BE2C (cell line): ENCODE measurements around the gene FAM180B.
"Not testable (repeated sequence)": the region's sequence is repeated elsewhere in the genome, so short reads cannot be mapped to it uniquely, and the experiment has no call there.

Experiments
- DNase-seq: peaks from one replicate; pipeline ENCODE4 v3.0.0-alpha.2; 2020
- H3K27me3 ChIP-seq: fragments of 250-450 bp; sonication (Bioruptor Pico); 2 replicates; pipeline ENCODE4 v1.5.1; 2020; ENCODE audit warnings: mild to moderate bottlenecking
- H3K36me3 ChIP-seq: fragments of 250-450 bp; sonication (Bioruptor Pico); 2 replicates; pipeline ENCODE4 v1.5.1; 2020; ENCODE audit warnings: mild to moderate bottlenecking
- H3K4me1 ChIP-seq: fragments of 250-450 bp; sonication (Bioruptor Pico); 2 replicates; pipeline ENCODE4 v1.5.1; 2020
- H3K4me3 ChIP-seq: 2 replicates; pipeline ENCODE4 v1.5.1; 2011; ENCODE audit warnings: low read depth, low read length
- H3K9me3 ChIP-seq: fragments of 250-450 bp; sonication (Bioruptor Pico); 2 replicates; pipeline ENCODE4 v1.5.1; 2020
- TF ChIP-seq, protein P1 (sequence below): IDR thresholded peaks from 2 replicates; pipeline ENCODE4 v1.5.1; 2012; ENCODE audit warnings: mild to moderate bottlenecking, low read depth, low read length

FAM180B gene

DNA sequence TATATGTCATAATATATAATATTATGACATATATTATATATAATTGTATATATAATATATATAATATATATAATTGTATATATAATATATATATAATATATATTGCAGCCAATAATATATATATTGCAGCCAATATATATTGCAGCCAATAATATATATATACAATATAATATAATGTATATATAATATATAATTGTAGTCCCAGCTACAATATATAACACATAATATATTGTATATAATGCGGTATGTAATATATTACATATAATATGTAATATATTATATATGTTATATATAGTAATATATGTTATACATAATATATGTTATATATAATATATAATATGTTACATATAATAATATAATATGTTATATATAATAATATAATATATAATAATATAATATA lies 27.8 kb upstream of the FAM180B start:
- DNase-seq = no peak
- Histone ChIP-seq H3K36me3 (no peaks in the 10 kb centered on the region), H3K9me3 (no peaks in the 10 kb centered on the region), H3K4me3 (no peak overlapping the region), H3K4me1 (no peaks in the 10 kb centered on the region), H3K27me3 (no peaks in the 10 kb centered on the region)
- TF ChIP-seq, protein P1, sequence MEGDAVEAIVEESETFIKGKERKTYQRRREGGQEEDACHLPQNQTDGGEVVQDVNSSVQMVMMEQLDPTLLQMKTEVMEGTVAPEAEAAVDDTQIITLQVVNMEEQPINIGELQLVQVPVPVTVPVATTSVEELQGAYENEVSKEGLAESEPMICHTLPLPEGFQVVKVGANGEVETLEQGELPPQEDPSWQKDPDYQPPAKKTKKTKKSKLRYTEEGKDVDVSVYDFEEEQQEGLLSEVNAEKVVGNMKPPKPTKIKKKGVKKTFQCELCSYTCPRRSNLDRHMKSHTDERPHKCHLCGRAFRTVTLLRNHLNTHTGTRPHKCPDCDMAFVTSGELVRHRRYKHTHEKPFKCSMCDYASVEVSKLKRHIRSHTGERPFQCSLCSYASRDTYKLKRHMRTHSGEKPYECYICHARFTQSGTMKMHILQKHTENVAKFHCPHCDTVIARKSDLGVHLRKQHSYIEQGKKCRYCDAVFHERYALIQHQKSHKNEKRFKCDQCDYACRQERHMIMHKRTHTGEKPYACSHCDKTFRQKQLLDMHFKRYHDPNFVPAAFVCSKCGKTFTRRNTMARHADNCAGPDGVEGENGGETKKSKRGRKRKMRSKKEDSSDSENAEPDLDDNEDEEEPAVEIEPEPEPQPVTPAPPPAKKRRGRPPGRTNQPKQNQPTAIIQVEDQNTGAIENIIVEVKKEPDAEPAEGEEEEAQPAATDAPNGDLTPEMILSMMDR = no peak

DNA sequence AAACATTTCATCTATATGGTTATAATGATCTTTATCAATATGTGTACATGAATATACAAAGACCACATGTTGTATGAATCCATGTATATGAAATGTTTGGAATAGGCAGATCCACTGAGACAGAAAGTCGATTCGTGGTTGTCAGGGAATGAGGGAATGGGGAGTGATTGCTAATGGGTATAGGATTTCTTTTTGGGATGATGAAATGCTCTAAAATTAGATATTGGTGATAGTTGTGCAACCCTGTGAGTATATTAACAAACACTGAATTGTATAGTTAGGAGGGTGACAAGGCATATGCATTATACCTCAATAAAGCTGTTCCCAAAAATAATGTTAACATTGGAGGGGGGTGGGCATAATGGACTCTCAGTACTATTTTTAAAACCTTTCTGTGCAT lies 26.1 kb upstream of the FAM180B start:
- no peaks in the 10 kb centered on the region for H3K9me3 ChIP-seq
- H3K36me3 ChIP-seq = no peaks in the 10 kb centered on the region
- H3K27me3 ChIP-seq = no peaks in the 10 kb centered on the region
- H3K4me3 ChIP-seq = no peak overlapping the region
- H3K4me1 ChIP-seq = no peaks in the 10 kb centered on the region
- TF ChIP-seq, protein P1 = no peak
- DNase-seq = no peak

DNA sequence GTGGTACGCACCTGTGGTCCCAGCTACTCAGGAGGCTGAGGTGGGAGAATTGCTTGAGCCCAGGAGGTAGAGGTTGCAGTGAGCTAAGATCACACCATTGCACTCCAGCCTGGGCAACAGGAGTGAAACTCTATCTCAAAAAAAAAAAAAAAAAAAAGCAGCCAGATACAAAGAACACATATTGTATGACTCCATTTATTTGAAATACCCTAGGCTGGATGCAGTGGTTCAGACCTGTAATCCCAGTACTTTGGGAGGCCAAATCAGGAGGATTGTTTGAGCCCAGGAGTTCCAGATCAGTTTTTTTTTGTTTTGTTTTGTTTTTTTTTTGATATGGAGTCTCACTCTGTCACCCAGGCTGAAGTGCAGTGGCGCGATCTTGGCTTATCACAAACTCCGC lies 24.1 kb upstream of the FAM180B start:
- not testable (repeated sequence) for DNase-seq, H3K27me3 ChIP-seq, H3K36me3 ChIP-seq, H3K4me1 ChIP-seq, H3K9me3 ChIP-seq, H3K4me3 ChIP-seq

DNA sequence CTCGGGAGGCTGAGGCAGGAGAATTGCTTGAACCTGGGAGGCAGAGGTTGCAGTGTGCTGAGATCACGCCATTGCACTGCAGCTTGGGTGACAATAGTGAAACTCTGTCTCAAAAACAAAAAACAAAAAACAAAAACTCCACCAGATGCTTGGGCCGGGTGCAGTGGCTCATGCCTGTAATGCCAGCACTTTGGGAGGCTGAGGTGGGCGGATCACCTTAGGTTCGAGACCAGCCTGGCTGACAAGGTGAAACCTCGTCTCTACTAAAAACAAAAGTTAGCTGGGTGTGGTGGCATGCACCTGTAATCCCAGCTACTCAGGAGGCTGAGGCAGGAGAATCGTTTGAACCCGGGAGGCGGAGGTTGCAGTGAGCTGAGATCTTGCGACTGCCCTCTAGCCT lies 22.1 kb upstream of the FAM180B start:
- H3K9me3 ChIP-seq, DNase-seq, H3K4me1 ChIP-seq, H3K36me3 ChIP-seq, H3K4me3 ChIP-seq, H3K27me3 ChIP-seq: not testable (repeated sequence)

DNA sequence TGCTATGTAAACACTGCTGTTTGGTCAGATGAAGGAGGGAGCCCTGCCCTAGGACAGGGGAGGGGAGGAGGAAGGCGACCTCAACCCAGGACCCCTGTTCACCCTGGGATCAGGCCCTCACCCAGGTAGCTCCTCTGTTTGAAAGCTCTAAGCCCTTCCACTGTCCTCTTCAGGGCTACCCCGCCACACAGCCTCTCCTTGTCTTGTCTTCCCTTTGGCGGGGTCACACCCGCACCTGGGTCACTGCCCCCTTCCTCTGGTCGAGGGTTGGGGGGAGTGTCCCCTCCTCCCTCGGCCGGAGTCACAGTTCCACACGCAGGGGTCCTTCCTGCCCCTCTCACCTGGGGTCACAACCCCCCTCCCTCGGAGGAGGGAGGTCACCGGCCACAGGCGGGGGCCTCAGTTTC lies 21.5 kb upstream of the FAM180B start:
- Histone ChIP-seq H3K27me3 (no peaks in the 10 kb centered on the region), H3K4me3 (peak overlapping the region; percentile 73), H3K36me3 (no peaks in the 10 kb centered on the region), H3K9me3 (no peaks in the 10 kb centered on the region), H3K4me1 (no peaks in the 10 kb centered on the region)
- no peak for DNase-seq
- TF ChIP-seq, protein P1 = no peak

DNA sequence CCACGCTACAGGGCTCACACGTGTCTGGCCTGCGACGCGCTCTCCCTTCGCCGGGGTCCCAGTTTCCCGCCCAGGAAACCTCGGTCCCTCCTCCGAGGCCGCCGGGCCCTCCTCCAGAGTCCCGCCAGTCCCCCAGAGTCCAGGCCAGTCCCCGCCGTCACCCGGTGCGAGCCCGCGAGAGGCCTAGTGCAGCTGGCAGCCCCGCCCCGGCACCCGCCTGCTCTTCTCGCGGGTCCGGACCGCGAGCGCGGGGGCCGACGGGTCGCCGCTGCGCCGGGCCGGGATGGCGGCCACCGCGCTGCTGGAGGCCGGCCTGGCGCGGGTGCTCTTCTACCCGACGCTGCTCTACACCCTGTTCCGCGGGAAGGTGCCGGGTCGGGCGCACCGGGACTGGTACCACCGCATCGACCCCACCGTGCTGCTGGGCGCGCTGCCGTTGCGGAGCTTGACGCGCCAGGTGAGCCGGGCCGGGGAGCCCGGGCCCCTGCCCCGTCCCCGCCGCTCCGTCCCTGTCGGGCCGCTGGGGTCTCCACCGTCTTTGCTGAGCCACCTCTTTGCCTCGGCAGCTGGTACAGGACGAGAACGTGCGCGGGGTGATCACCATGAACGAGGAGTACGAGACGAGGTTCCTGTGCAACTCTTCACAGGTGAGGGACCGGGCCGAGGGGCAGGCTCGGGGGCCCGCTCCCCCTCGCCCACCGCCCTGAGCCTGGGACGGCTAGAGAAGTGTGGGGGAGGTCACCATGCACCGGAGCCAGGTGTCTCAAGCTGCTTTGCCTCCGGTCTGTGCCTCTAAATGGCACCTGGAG lies 20.9 kb upstream of the FAM180B start, which contains the start of gene PTPMT1:
TSS of gene PTPMT1 (plus strand) at position 260 of the 809 bp plus-strand sequence. CDS start at position 284, 24 bp downstream.
- H3K4me3 ChIP-seq = peak within 1 kb of the TSS; percentile 73
- peak; percentile 71 for DNase-seq
- H3K9me3 ChIP-seq = no peaks in the 10 kb centered on the region
- TF ChIP-seq, protein P1 = no peak
- no peaks in the 10 kb centered on the region for H3K4me1 ChIP-seq
- H3K27me3 ChIP-seq = no peaks in the 10 kb centered on the region
- H3K36me3 ChIP-seq = no peaks in the 10 kb centered on the region

DNA sequence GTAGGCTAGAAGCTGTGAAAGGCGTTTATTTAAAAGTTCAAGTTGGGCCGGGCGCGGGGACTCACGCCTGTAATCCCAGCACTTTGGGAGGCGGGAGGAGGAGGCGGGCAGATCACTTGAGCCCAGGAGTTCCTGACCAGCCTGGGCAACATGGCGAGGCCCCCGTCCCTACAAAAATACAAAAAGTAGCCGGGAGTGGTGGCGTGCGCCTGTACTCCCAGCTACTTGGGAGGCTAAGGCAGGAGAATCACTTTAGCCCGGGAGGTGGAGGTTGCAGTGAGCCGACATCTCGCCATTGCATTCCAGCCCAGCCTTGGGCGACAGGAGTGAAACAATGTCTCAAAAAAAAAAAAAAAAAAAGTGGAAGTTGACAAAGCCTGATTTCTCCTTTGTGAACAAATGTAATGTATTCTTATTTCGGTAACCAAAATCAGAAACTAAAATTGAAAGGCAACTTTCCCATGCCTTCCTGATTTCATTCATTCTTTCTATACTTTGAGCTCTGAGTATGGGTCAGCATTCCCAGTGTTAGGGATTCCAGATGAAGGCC lies 20.3 kb upstream of the FAM180B start:
- Histone ChIP-seq H3K4me3 (peak overlapping the region; percentile 73), H3K4me1 (no peaks in the 10 kb centered on the region), H3K36me3 (no peaks in the 10 kb centered on the region), H3K27me3 (no peaks in the 10 kb centered on the region), H3K9me3 (no peaks in the 10 kb centered on the region)
- no peak for DNase-seq
- TF ChIP-seq, protein P1 = no peak
